NCI-H446 (cell line): Measurements from ENCODE around the gene FSCN2.

ENCODE experiments used
- DNase-seq, 2 experiments: peaks; one replicate each; lab custom pipeline; 2025; lab: John Stamatoyannopoulos, UW

FSCN2 gene

DNA sequence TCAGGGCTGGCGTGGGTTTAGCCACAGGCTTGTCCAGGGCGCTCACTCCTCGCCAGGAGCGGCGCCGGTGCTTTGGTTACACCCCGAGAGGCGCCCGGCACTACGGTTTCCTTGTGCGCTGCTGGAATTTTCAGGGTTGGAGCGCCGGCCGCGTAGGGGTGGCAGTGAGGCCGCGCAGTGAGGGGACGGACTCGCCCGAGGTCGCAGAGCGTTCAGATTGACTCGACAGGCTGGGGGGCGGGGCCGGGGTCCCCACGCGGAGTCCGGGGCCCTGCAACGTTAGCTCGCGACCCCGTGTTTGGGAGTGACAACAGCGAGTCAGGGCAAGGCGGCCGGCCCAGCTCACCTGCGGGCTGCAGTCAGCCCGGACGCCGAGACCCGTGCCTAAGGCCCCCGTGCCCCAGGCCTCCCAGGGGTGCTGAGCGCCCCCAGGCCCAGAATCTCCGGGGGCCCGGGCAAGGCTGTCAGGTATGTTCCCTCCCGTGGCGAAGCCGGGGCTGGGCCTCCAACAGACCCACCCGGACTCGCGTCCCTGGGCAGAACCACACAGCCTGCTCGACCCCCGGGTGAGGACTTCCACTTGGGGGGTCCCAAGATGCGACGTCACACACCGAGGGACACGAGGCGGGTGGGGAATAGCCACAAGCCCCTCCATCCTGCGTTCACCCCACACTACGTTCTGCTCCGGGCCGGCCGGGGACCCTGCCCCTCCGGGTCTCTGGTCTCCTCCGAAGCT, 14.3 kb upstream of the FSCN2 start:
- DNase-seq, result no peak

DNA sequence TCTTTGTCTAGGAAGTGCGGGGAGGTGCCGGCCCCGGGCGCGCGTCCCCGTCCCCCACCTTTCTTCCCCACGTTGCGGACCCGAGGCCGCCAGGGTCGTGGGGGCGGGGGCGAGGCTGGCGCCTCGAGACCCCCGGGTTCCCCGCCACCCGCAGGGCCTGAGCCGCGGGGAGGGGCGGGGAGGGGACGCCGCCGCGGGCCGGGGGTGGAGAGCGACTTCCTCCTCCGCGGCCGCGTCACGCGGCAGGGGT, 13.8 kb upstream of the FSCN2 start:
- DNase-seq, result no peak

DNA sequence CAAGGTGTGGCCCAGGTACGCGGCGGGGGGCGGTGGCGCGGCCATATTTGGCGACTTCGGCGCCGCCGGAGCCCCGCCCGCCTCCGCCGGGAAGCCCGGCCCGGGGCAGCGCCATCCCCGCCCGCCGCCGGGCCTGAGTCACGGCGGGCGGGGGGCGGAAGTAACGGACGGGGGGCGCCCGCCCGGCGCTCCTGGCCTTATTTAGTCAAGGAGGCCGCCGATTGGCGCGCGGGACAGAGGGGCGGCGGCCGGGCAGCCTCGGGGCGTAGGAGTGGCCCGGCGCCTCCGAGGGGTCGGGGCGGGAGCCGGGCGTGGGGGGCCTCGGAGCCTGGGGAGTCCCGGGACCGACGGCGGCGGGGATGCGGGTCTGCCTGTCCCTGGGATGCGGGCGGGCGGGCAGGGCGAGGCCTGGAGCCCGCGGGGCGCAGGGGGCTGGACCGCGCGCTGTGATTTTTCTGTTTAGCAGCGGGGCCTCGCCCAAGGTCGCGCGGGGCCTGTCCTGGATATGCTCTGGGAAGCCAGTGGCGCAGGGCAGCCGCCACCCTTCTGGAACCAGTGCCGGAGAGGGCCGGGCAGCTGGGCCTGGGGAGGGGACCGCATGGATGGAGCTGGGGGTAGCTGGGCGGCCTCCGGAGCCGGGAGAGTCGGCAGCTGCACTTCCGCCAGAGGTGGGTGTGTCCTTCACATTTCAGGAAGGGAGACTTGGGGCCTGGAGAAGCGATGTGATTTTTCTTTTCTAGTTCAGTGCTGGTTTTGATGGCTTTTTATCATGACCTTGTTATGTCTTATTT, 13.2 kb upstream of the FSCN2 start:
- no peak for DNase-seq

DNA sequence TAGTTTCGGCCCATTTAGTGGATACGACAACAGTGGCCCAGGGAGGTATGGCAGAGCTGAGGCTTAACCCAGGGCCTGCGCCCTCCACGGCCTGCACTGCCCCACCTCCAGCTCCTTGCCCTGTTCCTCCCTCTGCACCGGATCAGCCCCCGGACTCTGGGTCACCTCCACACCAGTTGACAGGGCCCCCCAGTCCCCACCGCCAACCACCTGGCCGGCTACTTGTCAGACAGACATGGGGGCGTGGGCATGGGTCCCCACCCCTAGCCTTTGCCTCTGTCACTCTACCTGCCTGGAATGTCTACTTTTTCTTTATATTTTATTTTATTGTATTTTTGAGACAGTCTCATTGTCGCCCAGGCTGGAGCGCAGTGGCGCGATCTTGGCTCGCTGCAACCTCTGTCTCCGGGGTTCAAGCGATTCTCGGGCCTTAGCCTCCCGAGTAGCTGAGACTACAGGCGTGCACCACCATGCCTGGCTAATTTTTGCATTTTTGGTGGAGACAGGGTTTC, 12.6 kb upstream of the FSCN2 start:
- DNase-seq, result no peak

DNA sequence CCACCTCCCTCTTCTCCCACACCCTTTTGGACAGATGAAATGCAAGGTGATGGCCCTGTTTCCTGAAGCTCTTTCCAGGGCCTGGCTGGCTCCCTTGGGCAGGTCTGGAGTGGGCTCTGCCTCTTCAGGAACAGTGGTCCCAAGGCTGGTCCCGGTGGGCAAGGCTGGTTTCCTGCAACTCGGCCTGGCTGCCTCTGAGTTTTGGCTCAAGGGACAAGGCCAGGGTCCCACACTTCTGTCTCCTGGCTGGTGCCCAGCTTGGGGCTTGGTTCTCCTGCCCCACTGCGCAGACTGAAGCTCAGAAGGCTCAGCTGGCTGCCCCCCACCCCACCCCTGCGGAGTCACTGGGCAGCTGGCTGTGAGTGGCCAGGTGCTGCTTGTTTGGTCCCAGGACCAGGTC, 11.7 kb upstream of the FSCN2 start:
- no peak for DNase-seq

DNA sequence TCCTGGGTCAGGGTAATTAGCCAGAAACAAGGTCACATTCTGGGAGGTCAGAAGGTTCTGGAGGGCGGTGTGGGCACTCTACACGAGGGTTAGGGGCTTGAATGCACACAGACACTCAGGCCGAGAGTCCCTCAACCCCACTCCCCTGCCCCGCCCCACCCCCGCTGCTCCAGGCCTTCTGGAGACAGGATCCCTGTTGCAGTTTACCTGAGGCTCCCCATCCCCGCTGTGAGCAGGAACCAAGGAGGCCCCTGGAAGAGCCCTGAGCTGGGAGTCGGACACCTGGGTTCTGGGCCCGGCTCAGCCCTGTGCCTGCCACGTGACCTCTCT, 11.2 kb upstream of the FSCN2 start:
- no peak for DNase-seq

DNA sequence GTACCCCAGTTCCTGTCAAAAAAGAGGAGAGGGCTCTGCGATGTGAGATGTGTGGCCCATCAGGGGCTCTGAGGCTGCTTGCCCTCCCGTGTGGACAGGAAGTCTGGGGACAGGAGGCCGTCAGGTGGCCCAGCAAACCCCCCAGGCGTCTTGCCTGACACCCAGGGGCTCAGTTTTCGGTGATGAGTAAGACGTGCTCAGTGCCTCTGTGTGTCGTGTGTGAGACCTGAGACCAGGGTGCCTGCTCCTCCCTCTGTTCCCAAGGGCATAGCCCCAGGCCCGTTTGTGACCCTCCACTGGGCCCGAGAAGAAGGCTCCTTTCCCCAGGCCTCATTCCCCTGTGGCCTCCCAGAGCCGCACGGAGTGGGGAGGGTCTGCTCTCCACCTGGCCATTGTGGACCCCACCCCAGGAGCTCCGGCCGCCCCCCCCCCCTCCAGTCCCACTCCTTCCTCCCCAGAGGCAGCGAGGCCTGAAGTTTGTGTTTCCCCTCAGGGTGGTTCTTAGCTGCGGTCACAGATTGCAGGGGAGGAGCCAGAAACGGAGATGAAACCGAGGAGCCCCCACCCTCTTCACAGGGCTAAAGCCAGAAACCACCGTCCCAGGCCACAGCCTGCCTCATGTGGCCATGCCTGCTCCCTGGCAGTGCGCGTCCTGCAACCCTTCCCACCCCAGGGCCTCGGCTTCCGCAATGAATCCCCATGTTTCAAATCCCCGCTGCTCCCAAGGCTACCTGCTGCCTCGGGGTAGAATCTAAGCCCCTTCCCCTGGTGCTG, 10.7 kb upstream of the FSCN2 start:
- no peak for DNase-seq

DNA sequence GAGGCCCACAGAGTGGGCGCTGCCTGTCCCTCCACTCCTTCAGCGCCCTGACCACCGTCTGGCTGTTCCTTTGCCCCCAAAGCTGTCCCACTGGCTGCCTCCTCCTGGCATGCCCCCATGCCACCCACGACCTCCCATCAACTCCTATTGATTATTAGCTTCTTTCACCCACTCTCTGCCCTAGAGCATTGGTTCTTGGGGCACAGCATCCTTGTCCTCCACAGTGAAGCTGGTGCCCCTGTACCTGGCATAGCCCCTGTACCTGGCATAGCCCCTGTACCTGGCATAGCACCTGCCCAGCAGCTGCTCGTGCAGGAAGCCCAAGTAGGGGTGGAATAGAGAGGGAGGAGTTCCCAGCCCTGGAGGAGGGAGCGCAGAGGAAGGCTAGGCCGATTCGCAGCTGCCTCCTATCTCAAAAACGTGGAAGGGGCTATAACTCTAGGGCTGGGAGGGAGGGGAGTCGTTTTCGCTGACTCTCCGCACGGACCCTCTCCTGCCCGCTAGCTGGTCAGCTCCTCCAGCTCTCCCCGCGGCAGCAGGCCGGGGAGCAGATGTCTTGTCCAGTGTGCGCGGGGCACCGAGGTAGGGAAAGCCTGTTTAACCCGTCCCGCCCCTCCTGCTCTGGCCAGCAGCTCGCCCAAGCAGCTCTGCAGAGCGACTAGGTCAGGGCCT, 9.9 kb upstream of the FSCN2 start:
- DNase-seq, result no peak

DNA sequence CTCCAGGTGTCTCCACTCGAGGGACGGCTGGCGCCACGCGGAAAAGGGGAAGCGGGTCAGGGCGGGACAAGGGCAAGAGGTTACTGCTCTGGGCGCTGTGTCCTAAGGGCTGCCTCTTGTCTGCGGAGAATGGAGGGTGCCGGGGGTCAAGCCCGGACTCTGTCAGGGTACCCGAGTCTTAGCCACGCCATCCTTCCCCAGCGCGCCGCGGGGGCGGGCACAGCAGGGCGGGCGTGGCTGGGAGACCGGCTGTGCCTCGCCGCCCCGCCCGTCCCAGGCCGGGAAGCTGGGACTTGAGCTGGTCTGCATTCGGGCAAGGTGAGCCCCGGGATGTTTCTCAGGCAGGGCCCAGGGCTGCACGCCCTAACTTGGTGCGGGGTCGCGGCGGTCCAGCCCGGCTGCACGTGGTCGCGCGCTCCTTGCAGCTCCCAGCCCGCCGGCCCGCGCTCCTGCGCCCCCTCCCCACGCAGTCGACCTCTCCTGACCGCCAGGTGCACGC, 9.3 kb upstream of the FSCN2 start:
- DNase-seq, result no peak

DNA sequence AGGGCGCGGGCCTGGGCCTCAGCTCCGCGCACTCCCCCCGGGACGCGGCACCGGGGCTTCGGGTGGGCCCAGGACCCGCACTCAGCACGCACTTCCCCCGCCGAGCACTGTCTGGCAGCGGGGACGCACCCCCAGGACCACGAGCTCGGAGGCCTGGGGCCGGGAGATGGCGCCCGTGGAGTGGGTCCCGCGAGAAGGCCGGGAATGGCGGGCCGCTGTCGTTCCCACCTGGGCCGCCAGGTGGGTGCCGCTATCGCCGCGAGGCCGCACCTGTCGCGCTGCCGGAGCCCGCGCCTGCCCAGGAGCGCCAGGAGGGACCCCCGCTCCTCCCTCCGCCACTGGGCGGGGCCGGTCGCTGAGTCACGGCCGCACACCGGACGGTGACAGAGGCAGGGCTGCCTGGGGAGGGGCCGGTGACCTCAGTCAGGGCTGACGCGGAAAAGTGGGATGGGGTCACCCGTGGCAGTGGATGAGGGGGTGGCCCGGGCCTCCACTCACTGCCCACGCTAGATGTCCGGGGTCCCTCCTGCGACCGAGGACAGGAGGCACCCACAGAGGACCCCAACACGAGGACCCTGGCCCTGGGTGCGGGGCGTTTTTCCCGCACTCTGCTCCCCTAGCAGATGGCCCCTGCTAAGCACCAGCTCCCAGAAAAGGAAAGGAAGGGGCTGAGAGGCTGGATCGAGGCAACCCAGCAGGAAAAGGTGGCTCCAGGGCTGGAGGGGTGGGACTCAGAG, 8.7 kb upstream of the FSCN2 start:
- no peak for DNase-seq

DNA sequence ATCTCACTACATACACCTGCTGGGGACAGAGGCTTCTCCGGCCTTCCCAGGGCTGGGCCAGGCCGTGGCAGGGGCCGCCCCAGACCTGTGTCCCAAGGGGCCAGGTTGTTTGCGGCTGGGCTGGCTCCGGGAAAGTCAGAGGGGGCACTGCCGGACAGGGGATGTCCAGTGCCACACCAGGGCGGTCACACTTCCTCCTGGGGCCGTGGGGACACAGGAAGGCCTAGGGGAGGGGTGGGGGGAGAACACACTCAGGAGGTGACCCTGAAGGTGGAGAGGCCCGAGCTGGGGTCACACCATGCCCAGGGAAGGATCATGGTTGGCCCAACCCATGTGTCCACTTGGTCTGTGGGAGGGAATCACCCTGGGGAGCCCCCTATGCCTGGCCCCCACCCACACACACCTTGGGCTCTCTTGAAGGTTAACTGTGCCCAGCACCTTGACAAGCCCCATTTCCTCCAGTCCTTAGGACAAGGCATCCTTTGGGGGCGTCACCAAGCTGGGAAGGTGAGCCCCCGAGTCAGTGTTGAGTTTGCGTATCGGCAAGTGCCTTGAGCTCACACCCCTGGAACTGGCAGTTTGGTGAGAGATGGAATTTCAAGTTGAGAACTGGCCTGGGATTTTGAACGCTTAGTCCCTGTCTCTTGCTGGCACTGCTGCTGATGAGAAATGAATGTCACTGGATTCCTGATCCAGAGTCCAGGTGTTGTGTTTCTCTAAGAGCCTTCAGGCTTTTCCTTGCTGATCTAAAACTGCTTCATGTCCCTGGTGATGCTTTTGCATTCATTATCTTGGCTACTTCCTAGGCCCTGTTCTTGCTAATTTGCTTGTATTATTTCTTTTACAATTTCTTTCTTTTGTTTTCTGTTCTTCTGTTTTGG, 7.9 kb upstream of the FSCN2 start:
- DNase-seq, result no peak

DNA sequence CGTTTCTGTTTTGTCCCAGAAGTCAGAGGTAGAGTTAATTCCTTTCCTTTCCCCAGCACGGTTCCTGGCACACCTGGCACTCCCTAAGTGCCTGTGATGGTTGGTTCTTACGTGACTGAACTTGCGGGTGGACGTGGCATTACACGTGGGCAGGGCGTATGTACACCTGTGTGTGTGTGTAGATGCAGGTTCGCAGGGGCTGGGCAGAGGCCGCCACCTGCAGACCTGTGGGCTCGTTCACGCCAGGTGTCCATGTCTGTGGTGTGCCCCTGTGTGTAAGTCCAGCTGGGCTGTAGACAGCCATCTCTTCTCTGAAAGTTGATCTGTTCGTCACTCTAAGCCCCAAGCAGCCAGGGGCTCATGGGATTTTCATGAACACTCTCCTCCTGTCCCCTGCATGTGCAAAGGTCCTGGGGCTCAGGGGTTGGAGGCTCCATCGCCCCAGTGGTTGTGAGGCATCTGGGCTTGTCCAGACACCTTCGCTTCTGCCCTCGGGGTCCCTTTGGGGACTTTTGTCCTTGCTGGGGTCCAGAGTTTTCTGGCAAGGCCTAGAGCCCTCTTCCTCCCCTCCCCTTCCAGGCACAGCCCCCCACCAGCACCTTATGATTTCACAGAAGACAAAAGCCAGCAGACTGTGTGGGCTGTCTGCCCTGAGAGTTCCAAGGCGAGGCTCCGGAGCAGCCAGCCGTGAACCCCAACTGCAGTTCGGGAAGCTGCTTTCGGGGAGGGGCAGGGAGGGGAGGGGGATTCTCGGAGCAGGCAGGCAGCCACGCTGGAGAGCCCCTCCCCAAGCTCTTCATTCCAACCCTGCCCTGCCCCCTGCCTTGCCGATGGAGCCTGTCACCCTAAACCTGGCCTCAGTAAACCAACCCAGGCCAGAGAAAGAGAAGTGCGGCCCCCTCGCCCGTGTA, 5.4 kb upstream of the FSCN2 start:
- peak in 1 of 2 experiments; percentile 45 for DNase-seq

DNA sequence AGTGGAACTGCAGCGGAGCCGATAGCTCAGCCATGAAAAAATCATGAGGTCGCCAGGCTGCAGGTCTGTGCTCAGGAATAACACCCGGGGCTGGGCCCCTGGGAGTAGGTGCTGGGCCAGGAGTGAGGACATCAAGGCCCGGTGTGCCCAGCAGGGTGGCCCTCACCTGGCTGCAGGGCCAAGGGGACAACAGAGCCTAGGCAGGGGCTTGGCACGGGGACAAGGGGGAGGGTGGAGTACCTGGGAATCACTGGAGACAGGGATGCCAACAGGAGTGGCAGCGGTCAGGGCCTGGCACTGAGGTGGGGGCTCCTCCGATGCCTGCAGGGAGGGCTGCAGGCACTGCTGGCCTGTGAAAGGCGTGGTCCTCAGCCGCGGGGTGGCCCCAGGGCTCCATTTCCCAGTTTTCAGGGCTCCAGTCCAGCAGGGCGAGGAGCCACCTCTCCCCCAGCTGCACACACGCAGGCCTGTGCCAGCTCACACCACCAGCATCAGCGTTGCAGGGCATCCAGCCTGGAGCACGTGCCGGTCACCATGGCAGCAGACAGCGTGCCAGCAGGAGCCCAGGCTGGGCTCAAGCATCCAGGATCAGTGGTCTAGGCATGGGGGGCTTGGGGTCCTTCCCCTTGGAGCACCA, 4.7 kb upstream of the FSCN2 start:
- DNase-seq, result peak; percentile 81 to 91

DNA sequence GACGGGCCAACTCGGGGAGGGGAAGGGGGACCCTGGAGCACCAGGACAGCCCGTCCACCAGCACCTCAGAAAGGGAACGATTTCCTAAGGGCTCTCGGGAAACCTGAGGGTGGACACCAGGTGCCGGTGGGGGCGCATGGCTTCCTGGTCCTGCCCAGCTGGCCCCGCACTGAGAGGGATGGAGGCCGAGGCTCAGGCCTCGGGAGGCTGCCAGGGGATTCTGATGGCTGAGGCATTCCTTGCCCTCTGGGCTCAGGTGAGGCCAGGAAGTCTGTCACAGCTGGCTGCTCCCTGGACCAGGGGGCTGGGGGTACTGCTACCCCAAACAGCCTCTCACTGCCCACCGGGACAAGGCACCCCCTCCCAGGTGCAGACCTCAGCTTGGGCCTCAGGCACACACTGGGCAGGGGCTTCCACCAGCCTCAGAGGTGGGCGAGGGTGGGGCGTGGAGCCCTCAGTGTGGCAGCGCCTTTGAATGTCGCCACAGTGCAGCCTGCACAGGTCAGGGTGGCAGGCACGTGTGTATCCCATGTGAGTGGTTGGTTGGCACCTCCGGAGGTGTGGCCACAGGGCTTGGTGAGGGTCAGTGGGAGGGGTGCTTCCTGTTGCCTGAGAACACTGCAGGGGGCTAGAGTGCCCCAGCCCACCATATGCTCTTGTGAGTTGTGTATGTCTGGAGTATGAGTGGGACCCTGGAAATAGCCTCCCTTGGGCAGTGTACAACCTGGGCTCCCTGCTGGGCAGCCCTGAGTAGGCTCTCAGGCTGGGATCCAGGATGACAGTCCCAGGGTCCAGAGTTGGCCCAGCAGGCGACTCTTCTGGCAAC, 3.9 kb upstream of the FSCN2 start:
- DNase-seq, result no peak

DNA sequence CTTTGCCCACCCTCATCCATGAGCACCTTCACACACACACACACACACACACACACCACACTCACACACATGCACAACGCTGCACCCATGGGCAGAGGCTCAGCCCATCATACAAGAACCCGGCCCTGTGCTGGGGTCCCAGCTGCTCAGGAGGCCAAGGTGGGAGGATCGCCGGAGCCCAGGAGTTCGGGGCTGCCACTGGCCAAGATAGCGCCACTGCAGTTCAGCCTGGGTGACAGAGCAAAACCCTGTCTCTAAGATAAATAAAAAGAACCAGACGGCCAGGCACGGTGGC, 3.4 kb upstream of the FSCN2 start:
- no peak for DNase-seq

DNA sequence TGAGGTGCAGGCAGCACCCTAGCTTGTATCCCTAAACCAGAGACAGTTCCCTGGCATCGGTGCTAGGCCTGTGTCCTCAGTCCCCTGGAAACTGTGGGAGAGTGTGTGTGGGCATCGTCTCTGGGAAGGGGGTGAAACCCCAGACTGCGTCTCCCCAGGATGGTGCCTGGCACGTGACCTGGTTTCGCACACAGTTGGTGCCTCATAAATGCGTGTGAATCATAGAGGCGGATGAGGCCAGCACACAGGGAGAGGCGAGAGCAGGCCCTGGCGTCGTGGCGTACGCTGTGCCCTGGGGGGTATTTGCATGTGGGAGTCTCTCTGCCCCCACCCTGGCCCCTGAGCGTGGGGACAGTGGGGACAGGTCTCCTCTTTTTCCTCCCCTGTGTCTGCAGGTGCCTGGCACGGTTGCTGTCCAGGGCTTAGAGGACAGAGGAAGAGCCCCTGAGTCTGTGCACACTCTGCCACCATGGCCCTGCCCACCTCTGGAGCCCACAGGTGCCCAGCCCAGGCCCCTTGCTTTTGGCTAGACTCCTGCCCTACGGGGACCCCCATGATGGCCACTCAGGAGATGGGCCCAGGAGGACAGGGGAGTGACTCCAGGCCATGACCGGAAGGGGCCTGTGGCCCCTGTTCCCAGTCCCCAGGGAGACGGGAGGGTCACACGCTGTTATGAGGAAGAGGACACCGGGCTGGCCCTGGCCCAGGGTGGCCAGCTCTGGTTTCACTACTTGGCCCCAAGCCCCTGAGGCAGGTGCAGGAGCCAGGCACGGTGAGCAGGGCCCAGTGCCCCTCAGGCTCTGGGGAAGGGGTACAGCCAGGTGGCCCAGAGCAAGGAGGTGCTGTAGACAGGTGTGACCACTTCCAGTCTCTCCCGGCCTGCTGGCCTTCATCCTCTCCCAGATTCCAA, 1.3 kb upstream of the FSCN2 start:
- DNase-seq, result no peak

DNA sequence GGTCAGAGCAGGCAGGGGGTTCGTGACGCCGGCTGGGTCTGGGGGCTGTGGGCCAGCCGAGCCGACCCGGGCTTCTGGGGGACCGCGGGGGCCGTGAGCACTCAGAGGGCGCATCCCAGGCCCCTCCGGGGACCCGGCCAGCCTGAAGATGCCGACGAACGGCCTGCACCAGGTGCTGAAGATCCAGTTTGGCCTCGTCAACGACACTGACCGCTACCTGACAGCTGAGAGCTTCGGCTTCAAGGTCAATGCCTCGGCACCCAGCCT, 140 bp downstream of the FSCN2 start:
- no peak for DNase-seq
